CD4-positive, alpha-beta T cell treated with Interleukin-15 for 1 hour (primary cell): ENCODE results near the gene KL.

Experiments
- DNase-seq: peaks from one replicate; pipeline ENCODE4 v3.0.0-alpha.2; 2020

KL gene

DNA sequence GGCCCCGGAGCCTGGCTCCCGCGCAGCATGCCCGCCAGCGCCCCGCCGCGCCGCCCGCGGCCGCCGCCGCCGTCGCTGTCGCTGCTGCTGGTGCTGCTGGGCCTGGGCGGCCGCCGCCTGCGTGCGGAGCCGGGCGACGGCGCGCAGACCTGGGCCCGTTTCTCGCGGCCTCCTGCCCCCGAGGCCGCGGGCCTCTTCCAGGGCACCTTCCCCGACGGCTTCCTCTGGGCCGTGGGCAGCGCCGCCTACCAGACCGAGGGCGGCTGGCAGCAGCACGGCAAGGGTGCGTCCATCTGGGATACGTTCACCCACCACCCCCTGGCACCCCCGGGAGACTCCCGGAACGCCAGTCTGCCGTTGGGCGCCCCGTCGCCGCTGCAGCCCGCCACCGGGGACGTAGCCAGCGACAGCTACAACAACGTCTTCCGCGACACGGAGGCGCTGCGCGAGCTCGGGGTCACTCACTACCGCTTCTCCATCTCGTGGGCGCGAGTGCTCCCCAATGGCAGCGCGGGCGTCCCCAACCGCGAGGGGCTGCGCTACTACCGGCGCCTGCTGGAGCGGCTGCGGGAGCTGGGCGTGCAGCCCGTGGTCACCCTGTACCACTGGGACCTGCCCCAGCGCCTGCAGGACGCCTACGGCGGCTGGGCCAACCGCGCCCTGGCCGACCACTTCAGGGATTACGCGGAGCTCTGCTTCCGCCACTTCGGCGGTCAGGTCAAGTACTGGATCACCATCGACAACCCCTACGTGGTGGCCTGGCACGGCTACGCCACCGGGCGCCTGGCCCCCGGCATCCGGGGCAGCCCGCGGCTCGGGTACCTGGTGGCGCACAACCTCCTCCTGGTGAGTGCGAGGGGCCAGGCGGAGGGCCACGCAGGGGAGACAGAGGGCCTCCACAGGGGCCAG lies at the start of gene KL:
Gene KL, plus strand, starts transcription at position 10 of the 909 bp plus-strand sequence. Its CDS starts 18 bp downstream, at position 28.
- no peak for DNase-seq

DNA sequence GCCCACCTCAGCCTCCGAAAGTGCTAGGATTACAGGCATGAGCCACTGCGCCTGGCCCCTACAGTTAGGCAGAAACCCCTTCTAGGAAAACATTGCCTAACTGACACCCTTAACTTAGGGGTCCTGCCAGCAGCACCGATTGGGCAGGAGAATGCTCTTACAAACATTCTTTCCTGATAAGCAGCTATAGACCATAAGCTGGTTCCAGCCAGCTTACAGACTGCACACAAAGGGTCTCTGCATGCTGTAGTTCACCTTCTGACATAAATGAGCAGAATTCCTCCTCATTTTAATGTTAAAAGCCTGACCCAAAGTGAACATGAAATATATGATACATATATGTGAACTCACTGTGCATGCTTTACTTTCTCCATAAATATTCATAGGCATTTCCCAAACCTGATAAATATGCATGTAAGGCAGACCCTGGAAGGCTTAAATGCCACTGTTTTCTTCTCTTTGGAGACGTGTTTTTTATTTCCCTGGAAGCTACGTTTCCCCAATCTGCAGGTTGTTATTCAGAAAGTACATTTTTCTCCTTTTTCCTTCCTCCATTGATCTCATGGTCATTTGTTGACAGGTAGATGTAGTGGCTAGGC lies 48.5 kb upstream of the KL start:
- no peak for DNase-seq

DNA sequence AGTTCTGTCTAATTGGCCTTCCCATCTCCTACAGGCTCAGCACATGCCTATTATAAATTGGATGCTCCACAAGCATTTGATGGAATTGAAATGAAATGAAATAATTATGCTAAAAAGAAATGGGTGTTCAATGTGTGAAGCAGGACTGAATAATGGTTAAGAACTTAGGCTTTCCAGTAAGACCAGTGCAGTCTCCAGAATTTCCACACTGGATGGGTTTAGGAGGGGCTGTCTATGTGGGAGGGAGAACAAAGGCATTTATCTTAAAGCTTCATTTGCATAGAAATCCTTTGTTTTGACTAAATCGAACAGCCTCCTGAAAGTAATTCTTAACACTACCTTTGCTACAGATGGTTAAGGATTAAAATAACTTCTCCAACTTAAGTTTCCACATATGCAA lies 47.9 kb upstream of the KL start:
- no peak for DNase-seq

DNA sequence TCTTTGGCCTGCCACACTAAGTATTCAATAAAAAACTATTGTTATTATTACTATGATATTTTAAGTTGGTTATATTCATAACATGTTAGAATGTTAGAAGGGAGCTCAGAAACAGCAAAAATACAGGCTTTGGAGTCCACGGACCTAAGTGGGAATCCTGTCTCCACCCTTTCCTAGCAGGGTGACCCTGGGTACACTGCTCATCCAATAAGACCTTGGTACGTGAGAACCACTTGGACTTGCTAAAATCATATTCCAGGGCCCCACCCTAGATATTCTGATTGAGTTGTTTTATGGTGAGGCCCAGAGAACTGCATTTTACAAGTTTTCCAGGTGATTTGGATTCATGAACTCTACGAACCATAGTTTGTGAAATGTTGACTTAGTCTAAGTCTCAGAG lies 47.4 kb upstream of the KL start:
- DNase-seq = no peak

DNA sequence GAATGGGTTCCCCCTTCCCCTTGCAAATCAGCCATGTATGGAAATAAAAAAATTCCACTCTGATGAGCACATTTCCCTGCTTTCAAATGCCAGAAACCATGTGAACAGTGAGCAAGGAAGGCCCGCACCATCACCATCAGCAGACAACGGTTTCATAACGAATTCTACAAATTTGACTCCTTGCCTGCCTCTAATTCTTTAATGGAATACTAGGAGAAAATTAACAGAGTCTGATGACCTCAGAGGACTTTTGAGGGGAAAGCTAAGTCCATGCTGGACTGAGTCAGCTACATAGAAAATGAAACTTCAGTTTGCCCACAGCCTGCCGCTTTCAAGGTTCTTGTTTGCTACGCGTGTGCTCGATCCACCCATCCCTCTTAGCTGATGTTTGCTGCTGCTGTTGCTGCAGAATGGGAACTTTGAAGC lies 46.7 kb upstream of the KL start:
- DNase-seq = no peak

DNA sequence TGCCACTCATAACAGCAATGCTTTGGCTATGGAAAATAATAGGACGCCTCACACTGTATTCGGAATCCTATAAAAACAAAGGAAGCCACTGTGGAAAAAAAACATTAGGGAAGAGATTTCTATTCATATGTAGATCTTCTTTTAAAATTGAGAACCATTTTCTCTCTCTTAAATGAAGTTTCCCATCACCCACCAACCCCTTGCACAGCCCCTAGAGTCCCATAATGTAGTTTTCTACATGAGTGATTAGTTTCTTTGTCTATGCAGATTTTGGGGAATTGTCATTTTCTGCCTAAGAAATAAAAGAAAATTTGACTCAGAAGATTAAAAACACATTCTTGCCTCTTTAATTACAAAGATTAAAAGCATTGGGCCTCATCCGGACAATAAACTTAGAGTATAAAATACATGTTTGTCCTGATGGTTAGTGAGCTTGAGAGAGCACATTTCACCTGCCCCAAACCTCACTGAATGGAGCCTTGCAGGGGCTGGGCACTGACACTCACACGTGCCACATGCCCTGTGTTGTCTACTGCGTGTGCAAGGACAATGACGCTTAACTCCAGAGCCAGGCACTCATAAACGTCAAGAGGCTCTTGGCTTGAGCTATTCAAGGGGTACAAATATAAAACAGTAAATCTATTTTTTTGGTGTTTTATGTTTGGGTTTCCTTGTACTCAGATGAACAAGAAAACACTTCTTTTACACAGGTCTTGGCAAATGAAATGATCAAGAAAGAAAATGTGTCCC lies 40.0 kb upstream of the KL start:
- DNase-seq = no peak

DNA sequence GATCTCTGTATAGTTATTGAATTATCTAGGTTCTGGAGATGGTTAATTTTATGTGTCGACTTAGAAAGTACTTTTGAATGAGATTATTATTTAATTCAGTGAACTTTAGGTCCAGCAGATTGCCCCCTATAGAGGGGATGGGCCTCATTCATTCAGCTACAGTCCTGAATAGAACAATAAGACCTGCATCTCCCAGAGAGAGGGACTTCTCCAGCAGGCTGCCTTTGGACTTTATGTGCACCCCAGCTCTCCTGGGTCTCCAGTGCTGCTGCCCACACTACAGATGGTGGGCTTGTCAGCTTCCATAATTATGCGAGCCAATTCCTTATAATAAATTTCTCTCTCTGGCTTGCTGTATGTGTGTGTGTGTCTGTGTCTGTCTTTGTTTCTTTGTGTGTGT lies 39.3 kb upstream of the KL start:
- DNase-seq = no peak

DNA sequence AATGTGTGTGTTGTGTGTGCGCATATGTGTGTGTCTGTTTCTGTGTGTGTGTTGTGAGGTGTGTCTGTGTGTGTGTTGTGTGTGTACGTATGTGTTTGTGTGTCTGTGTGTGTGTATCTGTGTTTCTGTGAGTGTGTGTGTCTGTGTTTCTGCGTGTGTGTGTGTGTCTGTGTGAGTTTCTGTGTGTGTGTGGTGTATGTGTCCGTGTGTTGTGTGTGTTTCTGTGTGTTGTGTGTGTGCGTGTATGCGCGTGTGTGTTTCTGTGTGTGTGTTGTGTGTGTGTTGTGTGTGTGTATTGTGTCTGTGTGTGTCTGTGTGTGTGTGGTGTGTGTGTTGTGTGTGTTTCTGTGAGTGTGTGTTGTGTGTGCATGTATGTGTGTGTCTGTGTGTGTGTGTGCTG lies 38.9 kb upstream of the KL start:
- DNase-seq = no peak

DNA sequence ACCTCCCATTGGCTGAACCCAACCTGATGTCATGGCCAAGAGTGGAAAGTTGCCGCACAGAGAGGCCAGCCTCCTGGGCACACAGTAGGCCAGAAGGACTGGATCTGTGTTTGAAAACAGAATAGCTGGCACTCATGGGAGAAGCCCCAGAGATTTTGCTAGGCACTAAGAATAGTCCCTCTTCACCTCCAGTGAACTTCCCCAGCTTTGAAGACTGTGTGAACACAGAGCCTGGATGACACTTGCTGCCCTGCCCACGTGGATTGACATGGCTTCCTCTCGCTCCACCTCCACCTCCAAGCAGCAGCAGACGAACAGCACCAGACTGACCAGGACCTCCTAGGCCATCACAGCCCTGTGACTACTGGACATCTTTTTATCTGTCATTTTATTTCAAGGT lies 37.9 kb upstream of the KL start:
- no peak for DNase-seq

DNA sequence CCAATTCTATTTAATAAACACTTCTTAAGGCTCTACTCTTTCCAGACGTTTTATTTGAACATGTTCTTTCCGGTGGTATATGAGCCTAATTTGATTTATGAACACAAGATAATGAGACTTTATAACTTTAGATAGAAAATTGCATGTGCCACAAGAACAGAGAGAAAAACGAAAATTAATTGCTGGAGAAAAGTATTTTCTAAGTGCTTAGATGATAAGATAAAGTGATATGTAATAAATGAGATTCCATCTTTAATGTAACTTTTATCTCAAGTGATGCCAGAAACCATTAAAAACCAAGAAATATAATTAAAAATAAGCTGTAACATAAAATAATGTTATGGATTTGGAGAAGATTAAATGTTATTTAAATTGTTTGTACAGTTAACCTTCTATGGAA lies 33.2 kb upstream of the KL start:
- no peak for DNase-seq

DNA sequence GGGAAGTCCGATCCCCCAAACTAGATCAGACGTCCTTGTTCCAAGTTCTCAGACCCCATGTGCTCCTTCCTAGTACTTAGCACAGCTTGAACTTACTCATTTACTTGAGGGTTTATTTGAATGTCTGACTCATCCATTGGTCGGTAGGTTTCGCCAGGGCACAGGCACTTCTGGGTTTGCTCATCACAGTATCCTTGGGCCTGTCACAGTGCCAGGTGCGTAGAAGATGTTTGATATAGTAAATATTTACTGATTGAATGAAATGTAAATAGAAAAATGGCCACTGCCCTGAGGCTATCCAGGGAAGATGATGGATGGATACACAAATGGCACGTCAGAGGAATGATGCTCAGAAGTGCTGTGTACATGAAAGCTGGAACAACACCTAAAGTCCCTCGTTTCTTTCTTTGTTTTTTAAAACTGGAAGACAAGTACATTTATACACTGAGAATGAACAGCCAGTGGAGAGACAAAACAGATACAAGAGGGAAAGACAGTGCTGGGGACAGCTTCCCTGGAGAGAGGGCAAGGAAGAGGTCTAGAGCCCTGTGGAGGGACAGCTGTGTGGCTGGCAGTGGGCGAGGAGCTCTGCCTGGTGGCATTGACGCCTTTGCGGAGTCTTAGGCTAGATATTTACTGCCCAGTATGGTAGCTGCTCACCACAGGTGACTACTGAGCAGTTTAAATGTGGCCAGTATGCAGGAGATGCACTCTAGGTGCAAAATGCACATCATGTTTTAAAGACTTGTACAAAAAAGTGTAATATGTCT lies 31.2 kb upstream of the KL start:
- DNase-seq = no peak

DNA sequence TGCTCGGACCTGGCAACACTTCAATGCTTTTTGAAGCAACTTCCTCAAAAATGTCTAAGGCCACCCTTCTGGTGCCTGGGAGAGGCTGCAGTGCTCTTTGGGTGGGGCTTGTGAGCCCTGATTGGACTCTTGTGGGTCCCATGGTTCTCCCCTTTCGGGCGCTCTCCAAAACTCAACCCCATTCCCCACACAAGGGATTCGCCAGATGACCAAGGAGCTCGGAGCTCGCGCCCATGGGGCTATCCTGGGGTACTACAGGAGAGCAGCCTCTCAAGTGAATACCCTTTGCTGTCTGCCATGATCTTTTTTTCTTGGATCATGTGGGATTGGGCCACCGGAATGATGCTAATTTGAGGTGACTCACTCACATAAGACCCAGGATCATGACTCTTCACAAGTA lies 29.7 kb upstream of the KL start:
- DNase-seq = no peak

DNA sequence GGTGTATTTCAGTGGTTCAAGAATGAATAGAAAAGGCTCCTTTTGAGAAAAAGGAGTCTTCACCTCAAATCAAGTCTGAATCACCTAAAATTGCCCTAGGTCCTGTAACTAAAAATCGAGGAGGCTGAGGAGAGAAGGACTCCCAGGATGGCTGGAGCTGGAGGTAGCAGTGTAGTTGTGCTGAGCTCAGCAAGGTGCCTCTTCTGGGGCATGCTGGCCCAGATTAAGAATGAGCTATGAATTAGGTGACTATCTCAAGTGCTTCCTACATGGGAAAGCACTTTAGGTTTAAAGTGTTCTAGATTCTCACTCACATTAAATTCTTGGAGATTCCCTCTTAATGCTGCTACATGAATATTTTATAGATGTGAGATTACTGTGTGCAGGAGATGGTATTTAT lies 28.8 kb upstream of the KL start:
- DNase-seq = no peak

DNA sequence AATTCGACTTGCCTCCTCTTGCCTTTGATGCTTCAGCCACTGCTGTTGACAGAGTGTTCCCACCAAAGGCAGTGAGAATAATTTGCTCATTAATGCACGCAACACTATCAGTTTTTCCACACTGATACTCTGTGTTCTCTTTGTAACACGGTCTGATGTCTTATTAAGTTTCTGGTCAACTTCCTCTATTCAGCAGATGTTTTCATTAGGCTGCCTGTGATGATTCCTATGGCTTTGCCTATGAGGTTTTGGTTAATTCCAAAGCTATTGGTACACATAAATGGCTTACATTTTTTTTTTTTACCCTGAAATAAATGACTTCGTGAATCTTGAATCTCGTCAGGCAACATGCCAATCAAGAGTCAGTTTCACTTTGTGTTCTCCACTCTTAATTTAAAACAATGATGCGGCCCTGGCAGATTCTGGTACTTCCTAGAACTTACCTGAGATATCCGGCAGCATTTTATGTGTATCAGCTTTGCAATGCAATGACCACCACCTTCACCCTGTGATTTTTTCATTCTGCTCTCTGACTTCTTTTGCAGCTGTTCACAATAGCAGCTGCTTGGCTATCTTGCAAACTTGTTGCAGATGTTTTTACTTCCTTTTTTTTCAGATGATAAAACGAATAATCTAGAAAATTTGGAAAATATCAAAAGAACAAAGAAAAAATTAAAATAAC lies 27.5 kb upstream of the KL start:
- DNase-seq = no peak

DNA sequence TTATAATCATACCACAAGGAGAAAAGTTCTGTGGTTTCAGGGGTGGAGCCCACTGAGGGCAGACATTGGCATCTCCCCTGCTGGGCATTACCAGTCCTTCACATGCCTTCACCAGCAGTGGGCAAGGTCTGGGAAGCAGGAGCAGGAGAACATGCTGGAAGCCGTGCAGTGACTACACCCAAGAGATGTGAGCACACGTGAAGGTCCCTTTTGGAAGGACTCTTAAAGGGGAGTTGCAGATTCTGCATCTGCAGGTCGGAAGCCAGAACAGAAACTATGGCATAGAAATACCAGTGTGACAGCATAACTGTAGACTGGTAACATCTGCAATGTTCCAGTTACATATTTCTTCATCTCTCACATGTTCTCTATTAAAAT lies 26.9 kb upstream of the KL start:
- no peak for DNase-seq

DNA sequence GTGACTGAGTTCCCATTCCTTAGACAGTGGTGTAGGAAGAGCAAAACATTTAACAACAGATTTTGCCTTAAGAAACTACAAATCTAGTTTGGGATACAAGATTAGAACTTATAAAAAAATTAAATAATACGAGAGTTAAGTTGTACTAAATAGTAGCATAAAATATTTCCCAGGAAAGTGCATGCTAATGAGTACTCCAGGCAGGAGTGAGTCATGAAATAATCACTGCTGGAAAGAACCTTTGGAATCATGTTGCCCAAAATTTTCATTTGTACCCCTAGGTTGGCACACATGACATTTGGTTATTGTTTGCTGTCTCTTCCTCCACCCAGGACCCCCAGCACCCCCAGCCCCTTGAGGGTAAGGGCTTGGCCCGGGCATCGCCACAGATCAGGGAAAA lies 26.3 kb upstream of the KL start:
- DNase-seq = no peak

DNA sequence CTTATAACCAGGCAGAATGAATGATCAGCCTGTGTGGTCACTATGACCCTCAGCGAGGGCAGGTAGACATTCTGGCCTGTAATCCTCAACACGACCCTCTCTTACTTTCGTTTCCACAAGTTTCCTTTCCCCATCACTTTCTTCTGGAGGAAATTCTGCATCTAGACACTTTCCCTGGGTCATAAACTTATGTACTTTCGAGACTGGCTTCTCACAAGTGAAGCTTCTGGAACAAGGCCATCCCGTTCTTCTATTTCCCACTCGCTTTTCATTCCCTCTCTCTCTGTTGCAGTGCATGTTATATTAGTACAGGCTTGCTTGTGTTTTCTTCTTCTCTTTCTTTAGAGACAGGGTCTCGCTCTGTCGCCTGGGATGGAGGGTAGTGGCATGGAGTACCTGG lies 23.1 kb upstream of the KL start:
- DNase-seq = no peak

DNA sequence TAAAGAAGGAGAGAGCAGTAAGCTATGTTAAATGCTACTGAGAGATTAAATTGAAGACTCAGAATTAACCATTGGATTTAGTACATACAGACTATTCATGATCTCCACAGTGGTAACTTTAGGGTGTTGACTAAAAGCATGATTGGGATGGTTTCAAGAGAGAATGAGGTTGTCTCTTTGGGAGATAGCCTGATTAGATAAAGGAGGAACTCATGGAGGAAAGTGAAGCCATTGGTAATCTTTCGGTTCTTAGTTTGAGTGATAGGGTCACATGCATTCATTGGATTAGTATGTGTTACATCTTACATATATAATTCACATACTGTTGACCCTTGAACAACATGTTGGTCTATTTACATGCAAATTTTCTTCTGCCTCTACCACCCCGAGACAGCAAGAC lies 18.8 kb upstream of the KL start:
- no peak for DNase-seq

DNA sequence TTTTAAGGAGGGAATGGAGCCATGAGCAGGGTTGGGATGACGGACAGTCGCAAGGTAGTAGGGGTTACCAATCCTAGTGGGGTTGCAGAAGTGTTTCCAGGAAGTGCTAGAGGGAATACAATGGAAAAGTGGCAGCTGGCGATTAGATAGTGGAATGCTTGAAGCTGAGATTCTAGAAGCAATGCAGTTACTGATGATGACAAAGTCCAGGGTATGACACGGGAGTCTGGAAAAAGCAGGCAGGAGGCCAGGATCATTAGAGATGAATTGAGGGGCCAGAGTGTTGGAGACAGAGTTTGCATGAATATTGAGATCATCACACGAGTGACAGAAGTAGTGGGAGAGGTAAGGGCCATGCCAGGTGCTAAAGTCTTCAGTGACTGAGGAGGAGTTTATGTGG lies 17.3 kb upstream of the KL start:
- no peak for DNase-seq

DNA sequence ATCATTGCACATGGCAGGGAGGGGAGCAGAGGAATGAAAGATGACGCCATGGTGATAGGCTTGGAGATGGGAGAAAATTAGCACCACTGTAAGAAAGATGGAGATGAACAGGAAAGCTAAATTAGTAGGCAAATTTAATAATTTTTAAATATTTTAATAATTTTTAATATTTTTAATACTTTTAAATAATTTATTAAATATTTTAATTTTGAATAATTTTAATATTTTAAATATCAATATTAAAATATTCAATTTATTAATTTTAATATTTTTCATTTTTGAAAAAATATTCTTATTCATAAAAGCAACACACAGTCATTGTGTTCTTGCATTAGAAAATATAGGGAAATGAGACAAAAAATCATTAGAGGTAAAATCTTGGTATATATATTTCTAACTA lies 15.9 kb upstream of the KL start:
- no peak for DNase-seq

DNA sequence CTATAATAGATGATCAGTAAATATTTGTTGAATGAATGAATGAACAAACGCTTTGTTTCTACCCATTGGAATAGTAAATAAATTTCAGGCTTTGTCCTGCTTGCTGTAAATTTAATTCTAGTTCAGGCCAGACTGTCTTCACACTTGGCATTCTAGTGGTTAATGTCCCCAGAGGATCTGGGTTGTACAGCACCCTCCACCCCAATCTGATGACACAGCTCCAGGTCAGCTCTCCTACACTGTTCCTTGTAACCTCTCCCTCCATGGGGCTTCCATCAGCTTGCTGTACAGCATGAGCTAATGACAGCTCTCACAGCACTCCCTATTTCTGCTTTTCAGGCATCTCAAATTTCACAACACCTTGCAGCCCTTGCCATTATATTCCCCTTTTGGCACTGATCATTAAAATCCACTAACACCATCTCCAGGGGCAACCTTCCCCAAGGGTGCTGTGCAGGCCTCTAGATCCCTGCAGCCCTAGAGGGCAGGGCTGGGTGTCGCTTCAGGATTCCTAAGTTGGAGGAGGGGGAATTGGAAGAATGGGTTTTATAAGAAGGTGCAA lies 12.7 kb upstream of the KL start:
- DNase-seq = no peak

DNA sequence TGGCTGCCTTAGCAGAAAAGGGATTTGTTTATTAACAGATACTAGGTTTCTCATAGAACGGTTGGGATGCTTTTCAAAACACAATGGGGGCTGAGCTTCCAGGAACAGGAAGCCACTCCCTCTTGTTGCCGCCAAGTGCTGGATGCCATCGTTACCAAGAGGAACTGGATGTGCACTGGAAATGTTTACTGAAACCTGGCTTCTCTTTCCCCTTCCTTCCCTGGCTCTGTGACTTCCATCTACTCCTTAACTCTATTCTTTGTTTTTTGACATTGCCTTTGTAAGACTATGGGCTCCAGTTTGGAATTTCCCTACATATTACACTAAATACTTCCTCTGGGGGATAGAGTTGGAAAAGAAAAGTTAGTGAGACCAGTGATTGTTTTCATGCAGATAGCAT lies 11.7 kb upstream of the KL start:
- DNase-seq = no peak
